K562 (cell line): Measurements from ENCODE around the gene C1orf87. TPM values are rescaled to one million over a fixed set of nuclear protein-coding genes. Genes with fewer than 3 reads are reported as not detected.

Experiments used
- ATAC-seq: fragments of 200-7000 bp; cut with Tn5 transposase; 3 replicates; pipeline ENCODE4 v1.9.1; 2020; ENCODE audit warnings: moderate library complexity
- BruUV-seq: library from RNA; stranded (reverse); fragments of 400-500 nt; replicated peaks from 2 replicates; lab custom pipeline; 2021; lab: Mats Ljungman, UMichigan
- CTCF ChIA-PET: fragments of 300-600 bp; formaldehyde crosslinking; extraction: SDS; loops from one replicate; lab custom pipeline; 2021; ENCODE audit warnings: low intra/inter-chr PET ratio; lab: Yijun Ruan, JAX
- POLR2A ChIA-PET: fragments of 300-600, 350-650 bp; sonication (Branson Sonifier 250); formaldehyde crosslinking; extraction: SDS; loops from one replicate; lab custom pipeline; 2021; ENCODE audit warnings: antibody characterized with exemption, inconsistent platforms; lab: Yijun Ruan, JAX
- DNase-seq, 4 experiments: peaks; one replicate each; pipeline versions ENCODE4 v3.0.0 to v3.0.0-alpha.2; 2011 to 2018; ENCODE audit warnings: low spot score in 3 of 4, mixed read lengths in 3 of 4; ENCODE audit errors: extremely low read depth in 1 of 4
- FAIRE-seq: peaks from 2 replicates; lab custom pipeline; 2011; peaks lifted over from hg19 to GRCh38; lab: Jason Lieb, UNC
- H2AFZ ChIP-seq: 2 replicates; pipeline ENCODE4 v1.6.0; 2011; ENCODE audit warnings: low read depth, low read length, control low read depth, inconsistent platforms
- H3K27ac ChIP-seq: fragments of 200-600 bp; 3 replicates; pipeline ENCODE4 v1.8.0; 2011; ENCODE audit warnings: low read depth, mild to moderate bottlenecking, control low read depth, inconsistent platforms, low read length, moderate library complexity, mixed read lengths; ENCODE audit errors: extremely low read depth
- H3K27me3 ChIP-seq, 2 experiments: fragments of 300-600 bp in 1 of 2; 2 replicates in 1 of 2; 3 replicates in 1 of 2; pipeline versions ENCODE4 v1.6.0 to v1.8.0; 2011; ENCODE audit warnings: inconsistent platforms in 2 of 2, low read length in 2 of 2, mild to moderate bottlenecking in 1 of 2, mixed read lengths in 1 of 2, moderate library complexity in 1 of 2; ENCODE audit not compliant: control insufficient read depth in 2 of 2, insufficient read depth in 2 of 2
- H3K36me3 ChIP-seq: fragments of 300-600 bp; 3 replicates; pipeline ENCODE4 v1.8.0; 2011; ENCODE audit warnings: mild to moderate bottlenecking, low read length, inconsistent platforms; ENCODE audit not compliant: control insufficient read depth, insufficient read depth
- H3K4me1 ChIP-seq, 2 experiments: fragments of 200-600 bp in 1 of 2; replicated peaks in 1 of 2; 2 replicates in 1 of 2; 3 replicates in 1 of 2; pipeline versions ENCODE4 v1.5.1 to v1.8.0; 2011; ENCODE audit warnings: inconsistent platforms in 2 of 2, low read length in 2 of 2, mild to moderate bottlenecking in 1 of 2, mixed read lengths in 1 of 2, moderate library complexity in 1 of 2; ENCODE audit not compliant: control insufficient read depth in 2 of 2, insufficient read depth in 2 of 2
- H3K4me2 ChIP-seq: 2 replicates; pipeline ENCODE4 v1.6.1; 2011; ENCODE audit warnings: low read length, control low read depth, inconsistent platforms, mixed read lengths; ENCODE audit not compliant: insufficient read depth
- H3K4me3 ChIP-seq: fragments of 200-600 bp; sonication (generic), shearing (Covaris generic); 2 replicates; pipeline ENCODE4 v1.5.1; 2016; ENCODE audit warnings: control low read depth, inconsistent platforms
- H3K79me2 ChIP-seq: fragments of 200-600 bp; 3 replicates; pipeline ENCODE4 v1.8.0; 2011; ENCODE audit warnings: low read length, inconsistent platforms; ENCODE audit not compliant: control insufficient read depth, insufficient read depth
- H3K9ac ChIP-seq, 2 experiments: 2 replicates each; pipeline versions ENCODE4 v1.6.0 to v1.6.1; 2011; ENCODE audit warnings: low read depth in 2 of 2, low read length in 2 of 2, control low read depth in 1 of 2, inconsistent platforms in 1 of 2, mild to moderate bottlenecking in 1 of 2, mixed read lengths in 1 of 2; ENCODE audit not compliant: insufficient read depth in 1 of 2
- H3K9me1 ChIP-seq: one replicate; pipeline ENCODE4 v1.6.0; 2011; ENCODE audit warnings: inconsistent platforms, mild to moderate bottlenecking, low read length, moderate library complexity; ENCODE audit not compliant: control insufficient read depth, insufficient read depth
- H3K9me3 ChIP-seq: replicated peaks from 2 replicates; pipeline ENCODE4 v1.5.1; 2011; ENCODE audit warnings: low read depth, low read length, inconsistent platforms; ENCODE audit not compliant: control insufficient read depth, insufficient read depth
- H4K20me1 ChIP-seq: replicated peaks from 2 replicates; pipeline ENCODE4 v1.6.1; 2011; ENCODE audit warnings: low read length, inconsistent platforms, mixed read lengths; ENCODE audit not compliant: control insufficient read depth, insufficient read depth
- CAMTA2 ChIP-seq: fragments of 250-450 bp; sonication (Bioruptor Pico); conservative IDR thresholded peaks from 2 replicates; pipeline ENCODE4 v1.5.1; 2022
- ELF4 ChIP-seq: fragments of 450-650 bp; formaldehyde crosslinking; IDR thresholded peaks from 2 replicates; pipeline ENCODE4 v1.4.0; 2022; ENCODE audit warnings: missing genetic modification characterization
- ETV6 ChIP-seq, 3 experiments: fragments of 150-350 bp in 1 of 3; sonication (generic) in 1 of 3; formaldehyde crosslinking in 1 of 3; IDR thresholded peaks; 2 replicates each; pipeline versions ENCODE4 v1.6.1 to v1.8.0; 2014 to 2022; ENCODE audit warnings: borderline replicate concordance in 2 of 3, low read depth in 2 of 3, antibody characterized with exemption in 1 of 3, low read length in 1 of 3, mild to moderate bottlenecking in 1 of 3, missing genetic modification reagents in 1 of 3
- GATAD2B ChIP-seq: fragments of 450-650 bp; IDR thresholded peaks from 2 replicates; pipeline ENCODE4 v1.6.1; 2017; ENCODE audit warnings: mild to moderate bottlenecking, borderline replicate concordance
- MAFK ChIP-seq: IDR thresholded peaks from 2 replicates; pipeline ENCODE4 v1.6.1; 2011; ENCODE audit warnings: low read length, improper control_type of control experiment
- MED1 ChIP-seq: sonication (generic); formaldehyde crosslinking; IDR thresholded peaks from 2 replicates; pipeline ENCODE4 v1.8.1; 2023; ENCODE audit warnings: missing genetic modification reagents, borderline replicate concordance
- RBM39 ChIP-seq: fragments of 200-400 bp; formaldehyde crosslinking; optimal IDR thresholded peaks from 2 replicates; pipeline ENCODE3; 2018; ENCODE audit warnings: low read depth, low read length
- RCOR1 ChIP-seq, 2 experiments: IDR thresholded peaks; 2 replicates each; pipeline ENCODE4 v1.6.1; 2012; ENCODE audit warnings: low read depth in 2 of 2, low read length in 2 of 2, borderline replicate concordance in 1 of 2, improper control_type of control experiment in 1 of 2
- TAF1 ChIP-seq: IDR thresholded peaks from 2 replicates; pipeline ENCODE4 v1.6.1; 2011; ENCODE audit warnings: mild to moderate bottlenecking, low read length, moderate library complexity; ENCODE audit not compliant: insufficient read depth, control insufficient read depth, severe bottlenecking; ENCODE audit errors: extremely low read depth
- TAF7 ChIP-seq: fragments of 450-650 bp; IDR thresholded peaks from 2 replicates; pipeline ENCODE4 v1.6.1; 2016; ENCODE audit warnings: missing genetic modification characterization, missing compliant biosample characterization
- TEAD2 ChIP-seq: fragments of 450-650 bp; IDR thresholded peaks from 2 replicates; pipeline ENCODE4 v1.6.1; 2016; ENCODE audit warnings: missing genetic modification characterization, control low read depth, missing compliant biosample characterization
- U2AF1 ChIP-seq: fragments of 200-400 bp; formaldehyde crosslinking; optimal IDR thresholded peaks from 2 replicates; pipeline ENCODE3; 2017; ENCODE audit warnings: mild to moderate bottlenecking, low read depth, low read length, moderate library complexity
- ZBTB1 ChIP-seq: sonication (generic); formaldehyde crosslinking; IDR thresholded peaks from 2 replicates; pipeline ENCODE4 v1.8.1; 2023; ENCODE audit warnings: missing genetic modification reagents, low read depth, mild to moderate bottlenecking, borderline replicate concordance
- ZNF408 ChIP-seq: fragments of 250-450 bp; sonication (Bioruptor Pico); IDR thresholded peaks from 2 replicates; pipeline ENCODE4 v1.4.0; 2020; ENCODE audit warnings: low read depth, mild to moderate bottlenecking, moderate library complexity
- ZNF41 ChIP-seq: fragments of 250-450 bp; sonication (Bioruptor Pico); conservative IDR thresholded peaks from 2 replicates; pipeline ENCODE4 v1.4.0; 2020; ENCODE audit warnings: mild to moderate bottlenecking
- WGBS: fragments of 100-300 bp; shearing (Covaris generic); methylation state at CpG from one replicate; pipeline ENCODE4 v1.1.6; 2016; ENCODE audit warnings: low coverage, mixed read lengths; ENCODE audit not compliant: insufficient coverage; ENCODE audit errors: missing lambda C conversion rate; 5-methylcytosine and 5-hydroxymethylcytosine counted together
- in situ Hi-C: fragments of 300-500 bp; cut with MboI; formaldehyde crosslinking; loops from 4 replicates; pipeline ENCODE4 v1.15.0; 2018; ENCODE audit warnings: inconsistent platforms, mixed read lengths
- intact Hi-C: fragments of 100-400 bp; cut with micrococcal nuclease; formaldehyde crosslinking; loops from 2 replicates; pipeline ENCODE4 v1.14.2; 2022
- polyA plus RNA-seq, 8 experiments: library from polyadenylated mRNA; depleted of rRNA in 4 of 8; stranded (reverse) in 5 of 8; unstranded in 3 of 8; fragments of >200 nt; fragmentation: Nextera tagmentation in 2 of 8; fragmentation: Illumina TruSeq in 1 of 8; extraction: Ambion mirVana in 2 of 8; extraction: Trizol in 1 of 8; gene quantifications; 2 replicates each; pipeline versions ENCODE4 v1.2.1 to v1.2.3, GENCODE V29; 2011 to 2014; ENCODE audit warnings: inconsistent platforms in 1 of 8, missing spikeins in 1 of 8
- total RNA-seq, 7 experiments: library from RNA; depleted of rRNA in 6 of 7; stranded (reverse); fragments of >200 nt in 6 of 7; fragmentation: Illumina TruSeq in 2 of 7; extraction: Trizol in 2 of 7; gene quantifications; 2 replicates each; pipeline versions ENCODE4 v1.2.1 to v1.2.3, GENCODE V29; 2011 to 2021; ENCODE audit warnings: low replicate concordance in 1 of 7
- TF ChIP-seq, protein P1 (sequence below): IDR thresholded peaks from 2 replicates; pipeline ENCODE4 v1.6.1; 2016; ENCODE audit warnings: missing genetic modification characterization, missing compliant biosample characterization
- TF ChIP-seq, protein P2 (sequence below): fragments of 450-650 bp; IDR thresholded peaks from 2 replicates; pipeline ENCODE4 v1.6.1; 2016; ENCODE audit warnings: borderline replicate concordance
- TF ChIP-seq, protein P3 (sequence below): sonication (generic); formaldehyde crosslinking; IDR thresholded peaks from 2 replicates; pipeline ENCODE4 v1.8.1; 2023; ENCODE audit warnings: mild to moderate bottlenecking, missing genetic modification reagents

Gene C1orf87
- total and polyA plus RNA-seq, 9 of the 15 experiments (the other 6 are each of a cell fraction or from before 2014, with no cell fraction given), result not detected

DNA sequence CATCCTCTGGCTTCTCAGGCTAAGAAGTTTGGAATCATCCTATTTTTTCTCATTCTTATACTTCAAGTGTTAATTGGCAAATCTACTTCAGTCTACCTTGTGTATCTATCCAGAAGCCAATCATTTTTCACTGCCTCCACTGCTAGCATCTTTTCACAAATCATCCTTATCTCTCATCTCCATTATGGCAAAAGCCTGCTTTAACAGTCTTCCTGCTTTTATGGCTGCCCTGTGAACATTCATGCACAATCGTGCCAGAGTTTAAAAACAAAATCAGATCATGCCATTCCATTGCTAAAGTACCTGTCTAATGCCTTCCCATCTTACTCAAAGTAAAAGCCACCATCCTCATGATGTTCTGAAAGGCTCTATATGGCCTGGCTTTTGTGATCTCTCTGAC lies 127.8 kb downstream of the C1orf87 start:
- Histone ChIP-seq H3K4me3 (no peak overlapping the region), H4K20me1 (no peaks in the 10 kb centered on the region), H3K4me1 (no peaks in the 10 kb centered on the region), H3K4me2 (no peak overlapping the region), H3K36me3 (no peaks in the 10 kb centered on the region), H2AFZ (no peak overlapping the region), H3K27me3 (no peaks in the 10 kb centered on the region), H3K9me3 (no peaks in the 10 kb centered on the region), H3K9me1 (no peaks in the 10 kb centered on the region), H3K27ac (no peak overlapping the region), H3K9ac (no peak overlapping the region), H3K79me2 (no peaks in the 10 kb centered on the region)
- intact Hi-C loops, result loop anchor here (5.0 kb wide), 1 partner anchor 163 kb away; no protein-coding TSS in a partner anchor
- FAIRE-seq (no peak), DNase-seq (no peak), ATAC-seq (no peak)
- in situ Hi-C loops, result loop anchor here (25.0 kb wide), 1 partner anchor 1208 kb away; no protein-coding TSS in a partner anchor
- 0% methylated on average over 1 of the region's 1 CpG for WGBS
- POLR2A ChIA-PET, result no interaction called here
- CTCF ChIA-PET, result no interaction called here
- no TSS peak for BruUV-seq
- TF ChIP-seq, protein P1, sequence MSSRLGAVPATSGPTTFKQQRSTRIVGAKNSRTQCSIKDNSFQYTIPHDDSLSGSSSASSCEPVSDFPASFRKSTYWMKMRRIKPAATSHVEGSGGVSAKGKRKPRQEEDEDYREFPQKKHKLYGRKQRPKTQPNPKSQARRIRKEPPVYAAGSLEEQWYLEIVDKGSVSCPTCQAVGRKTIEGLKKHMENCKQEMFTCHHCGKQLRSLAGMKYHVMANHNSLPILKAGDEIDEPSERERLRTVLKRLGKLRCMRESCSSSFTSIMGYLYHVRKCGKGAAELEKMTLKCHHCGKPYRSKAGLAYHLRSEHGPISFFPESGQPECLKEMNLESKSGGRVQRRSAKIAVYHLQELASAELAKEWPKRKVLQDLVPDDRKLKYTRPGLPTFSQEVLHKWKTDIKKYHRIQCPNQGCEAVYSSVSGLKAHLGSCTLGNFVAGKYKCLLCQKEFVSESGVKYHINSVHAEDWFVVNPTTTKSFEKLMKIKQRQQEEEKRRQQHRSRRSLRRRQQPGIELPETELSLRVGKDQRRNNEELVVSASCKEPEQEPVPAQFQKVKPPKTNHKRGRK (tag), result no peak
- TF ChIP-seq CAMTA2 (CRISPR knock-in tag) (no peak), ZNF41 (CRISPR knock-in tag) (no peak), ETV6 (IDR thresholded peaks at IDR 0.05; ENCODE audit: borderline replicate concordance in 1 of 2, low read depth in 2 of 2, low read length in 1 of 2) (no peak), ETV6 (CRISPR knock-in tag; IDR thresholded peaks at IDR 0.05; ENCODE audit: borderline replicate concordance) (no peak), ELF4 (CRISPR knock-in tag) (no peak), MED1 (CRISPR knock-in tag) (no peak), ZNF408 (CRISPR knock-in tag) (no peak), TAF1 (no peak), ZBTB1 (no peak), GATAD2B (no peak), TAF7 (no peak), TEAD2 (no peak), RBM39 (no peak), RCOR1 (IDR thresholded peaks at IDR 0.05; ENCODE audit: borderline replicate concordance in 1 of 2, low read depth in 2 of 2, low read length in 2 of 2) (no peak), MAFK (no peak), U2AF1 (no peak)
- TF ChIP-seq, protein P2, sequence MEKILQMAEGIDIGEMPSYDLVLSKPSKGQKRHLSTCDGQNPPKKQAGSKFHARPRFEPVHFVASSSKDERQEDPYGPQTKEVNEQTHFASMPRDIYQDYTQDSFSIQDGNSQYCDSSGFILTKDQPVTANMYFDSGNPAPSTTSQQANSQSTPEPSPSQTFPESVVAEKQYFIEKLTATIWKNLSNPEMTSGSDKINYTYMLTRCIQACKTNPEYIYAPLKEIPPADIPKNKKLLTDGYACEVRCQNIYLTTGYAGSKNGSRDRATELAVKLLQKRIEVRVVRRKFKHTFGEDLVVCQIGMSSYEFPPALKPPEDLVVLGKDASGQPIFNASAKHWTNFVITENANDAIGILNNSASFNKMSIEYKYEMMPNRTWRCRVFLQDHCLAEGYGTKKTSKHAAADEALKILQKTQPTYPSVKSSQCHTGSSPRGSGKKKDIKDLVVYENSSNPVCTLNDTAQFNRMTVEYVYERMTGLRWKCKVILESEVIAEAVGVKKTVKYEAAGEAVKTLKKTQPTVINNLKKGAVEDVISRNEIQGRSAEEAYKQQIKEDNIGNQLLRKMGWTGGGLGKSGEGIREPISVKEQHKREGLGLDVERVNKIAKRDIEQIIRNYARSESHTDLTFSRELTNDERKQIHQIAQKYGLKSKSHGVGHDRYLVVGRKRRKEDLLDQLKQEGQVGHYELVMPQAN, result no peak
- TF ChIP-seq, protein P3, sequence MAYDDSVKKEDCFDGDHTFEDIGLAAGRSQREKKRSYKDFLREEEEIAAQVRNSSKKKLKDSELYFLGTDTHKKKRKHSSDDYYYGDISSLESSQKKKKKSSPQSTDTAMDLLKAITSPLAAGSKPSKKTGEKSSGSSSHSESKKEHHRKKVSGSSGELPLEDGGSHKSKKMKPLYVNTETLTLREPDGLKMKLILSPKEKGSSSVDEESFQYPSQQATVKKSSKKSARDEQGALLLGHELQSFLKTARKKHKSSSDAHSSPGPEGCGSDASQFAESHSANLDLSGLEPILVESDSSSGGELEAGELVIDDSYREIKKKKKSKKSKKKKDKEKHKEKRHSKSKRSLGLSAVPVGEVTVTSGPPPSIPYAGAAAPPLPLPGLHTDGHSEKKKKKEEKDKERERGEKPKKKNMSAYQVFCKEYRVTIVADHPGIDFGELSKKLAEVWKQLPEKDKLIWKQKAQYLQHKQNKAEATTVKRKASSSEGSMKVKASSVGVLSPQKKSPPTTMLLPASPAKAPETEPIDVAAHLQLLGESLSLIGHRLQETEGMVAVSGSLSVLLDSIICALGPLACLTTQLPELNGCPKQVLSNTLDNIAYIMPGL, result no peak
